Stimulated activated CD8-positive, alpha-beta memory T cell treated with anti-CD3 and anti-CD28 coated beads, Interleukin-15, amount 100 ng/mL, for 48 hours (primary cell): ENCODE data around the gene CHTF18.
"Not testable (repeated sequence)": the region's sequence is repeated elsewhere in the genome, so short reads cannot be mapped to it uniquely, and the experiment has no call there.

Experiments used
- DNase-seq, 2 donors: peaks; one replicate each; pipeline ENCODE4 v3.0.0-alpha.2; 2020; ENCODE audit warnings: low read depth in 2 of 2

The CHTF18 gene

GRCh38 chr16:807347-808084, 19.1 kb downstream of the CHTF18 start:
- DNase-seq, result peak; percentile 82 to 90

- no peak for DNase-seq
Observed at GRCh38 chr16:808085-808386, 19.6 kb downstream of the CHTF18 start.

DNA sequence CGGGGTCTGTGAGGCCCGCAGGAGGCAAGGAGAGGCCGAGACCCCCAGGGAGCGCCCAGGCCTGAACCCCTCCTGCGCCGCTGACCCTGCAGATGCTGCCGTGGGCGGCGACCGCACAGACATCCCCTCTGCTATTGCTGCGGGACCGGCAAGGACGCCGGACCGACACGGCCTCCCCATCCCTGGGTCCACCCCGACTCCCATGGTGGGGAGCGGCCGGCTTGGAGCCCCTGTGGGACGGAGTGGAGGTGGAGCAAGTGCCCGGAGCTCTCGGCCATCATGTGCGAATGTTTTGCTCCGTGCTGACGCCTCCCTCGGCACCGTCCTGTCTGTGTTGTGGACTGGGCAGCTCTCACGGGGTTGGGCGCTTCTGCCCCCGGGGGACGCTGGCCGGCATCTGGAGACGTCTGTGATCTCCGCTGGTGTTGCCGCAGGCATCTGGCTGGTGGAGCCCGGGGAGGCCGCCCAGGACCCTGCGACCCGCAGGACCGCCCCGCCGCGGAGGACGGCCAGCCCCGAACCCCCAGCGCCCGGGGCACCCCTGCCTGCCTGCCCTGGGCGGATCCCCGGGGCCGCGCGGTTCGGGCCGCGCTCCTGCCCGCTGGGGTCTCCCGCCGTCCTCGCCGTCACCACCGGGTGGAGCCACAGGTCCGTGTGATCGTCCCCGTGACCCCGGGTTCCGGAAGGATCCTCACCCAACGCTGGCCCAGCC, 24.9 kb downstream of the CHTF18 start:
- DNase-seq, result peak in 1 of 2 donors; percentile 32

- no peak for DNase-seq
Observed at GRCh38 chr16:813916-814412, 25.5 kb downstream of the CHTF18 start.

DNA sequence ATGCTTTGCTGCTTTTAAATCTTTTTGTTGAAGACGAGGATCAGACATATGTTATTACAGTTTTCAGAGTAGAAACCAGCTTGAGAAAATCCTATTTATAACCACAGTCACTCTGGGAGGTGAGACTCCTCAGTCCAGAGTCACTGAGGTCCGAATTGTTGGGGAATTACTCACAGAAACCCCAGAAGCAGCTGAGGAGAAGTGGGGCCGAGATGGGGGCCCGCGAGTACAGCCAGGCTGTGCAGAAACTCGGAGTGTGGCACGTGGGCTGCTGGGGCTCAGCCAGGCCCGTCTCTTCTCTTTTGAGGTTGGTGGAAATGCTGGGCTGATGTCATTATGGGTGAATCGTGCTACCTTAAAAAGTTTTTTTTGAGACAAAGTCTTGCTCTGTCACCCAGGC, 26.6 kb downstream of the CHTF18 start:
- no peak for DNase-seq

GRCh38 chr16:815861-816260, 27.4 kb downstream of the CHTF18 start:
- DNase-seq, result no peak

DNA sequence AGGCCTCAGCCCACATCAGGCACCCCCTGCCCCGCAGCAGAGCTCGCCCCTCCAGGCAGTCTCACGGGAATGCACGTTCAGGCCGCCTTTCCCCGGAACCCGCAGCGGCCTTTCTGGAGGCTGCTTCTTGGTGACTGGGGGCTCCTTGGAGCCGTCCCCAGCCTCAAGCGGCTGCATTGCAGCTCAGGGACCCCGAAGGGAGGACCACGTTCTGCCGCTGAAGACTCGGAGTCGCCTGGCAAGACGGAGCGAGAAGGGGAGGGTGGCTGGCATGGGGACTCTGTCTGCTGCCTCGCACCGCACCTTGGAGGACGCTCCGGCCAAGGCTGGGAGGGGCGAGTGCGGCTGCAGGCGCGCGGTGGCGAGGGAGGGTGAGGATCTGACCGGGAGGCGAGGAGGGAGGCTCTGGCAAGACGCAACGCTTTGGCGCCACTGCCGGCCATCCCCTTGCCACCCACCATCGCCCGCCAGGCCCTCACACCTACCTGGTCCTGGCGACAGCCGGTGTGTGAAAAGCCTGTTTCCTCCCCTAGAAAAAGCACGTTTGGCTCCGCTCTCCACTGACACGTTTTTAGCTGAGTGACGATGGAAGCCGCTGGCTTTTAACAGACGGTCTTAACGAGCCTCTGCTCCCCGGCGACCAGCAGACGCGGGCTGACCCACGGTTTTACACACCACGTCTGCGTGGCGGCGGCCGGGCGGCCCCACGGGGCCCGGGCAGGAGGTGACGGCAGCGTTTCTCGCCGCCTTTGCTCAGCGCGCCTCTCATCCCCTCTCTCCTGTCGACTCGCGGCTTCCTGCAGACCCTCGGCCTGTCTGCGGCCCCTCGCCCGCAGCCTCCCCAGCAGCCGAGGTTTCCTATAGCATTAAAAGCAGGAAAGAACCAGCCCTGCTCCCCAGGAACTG, 28.8 kb downstream of the CHTF18 start:
- DNase-seq, result no peak

- no peak for DNase-seq
Observed at GRCh38 chr16:818132-818531, 29.7 kb downstream of the CHTF18 start.

- DNase-seq, result no peak
Observed at GRCh38 chr16:818592-818991, 30.2 kb downstream of the CHTF18 start.

GRCh38 chr16:819336-820043, 31.1 kb downstream of the CHTF18 start:
- DNase-seq, result no peak

GRCh38 chr16:820044-820408, 31.6 kb downstream of the CHTF18 start:
- not testable (repeated sequence) for DNase-seq

DNA sequence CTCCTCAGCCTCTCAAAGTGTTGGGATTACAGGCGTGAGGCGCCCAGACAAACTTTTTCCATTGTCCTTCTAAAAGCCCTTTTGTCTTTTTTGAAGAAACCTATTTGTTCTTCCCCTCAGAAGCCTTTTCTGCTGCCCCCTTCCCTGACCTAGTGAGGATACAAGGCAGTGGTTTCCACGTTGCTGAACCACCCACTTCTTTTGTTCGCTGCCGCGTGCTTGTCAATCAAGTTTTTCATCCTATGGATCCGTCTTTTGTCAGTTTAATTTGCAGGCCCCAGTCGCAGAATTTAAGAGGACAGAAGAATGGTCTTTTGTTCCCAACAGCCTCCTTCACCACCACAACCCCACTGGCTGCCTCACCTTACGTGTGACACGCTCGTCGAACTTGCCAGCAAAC, 32.3 kb downstream of the CHTF18 start:
- no peak for DNase-seq

GRCh38 chr16:821751-822150, 33.3 kb downstream of the CHTF18 start:
- no peak for DNase-seq

- no peak for DNase-seq
Observed at GRCh38 chr16:822174-822908, 33.9 kb downstream of the CHTF18 start.

GRCh38 chr16:822909-823297, 34.5 kb downstream of the CHTF18 start:
- no peak for DNase-seq

- DNase-seq, result no peak
Observed at GRCh38 chr16:824194-824593, 35.8 kb downstream of the CHTF18 start.

DNA sequence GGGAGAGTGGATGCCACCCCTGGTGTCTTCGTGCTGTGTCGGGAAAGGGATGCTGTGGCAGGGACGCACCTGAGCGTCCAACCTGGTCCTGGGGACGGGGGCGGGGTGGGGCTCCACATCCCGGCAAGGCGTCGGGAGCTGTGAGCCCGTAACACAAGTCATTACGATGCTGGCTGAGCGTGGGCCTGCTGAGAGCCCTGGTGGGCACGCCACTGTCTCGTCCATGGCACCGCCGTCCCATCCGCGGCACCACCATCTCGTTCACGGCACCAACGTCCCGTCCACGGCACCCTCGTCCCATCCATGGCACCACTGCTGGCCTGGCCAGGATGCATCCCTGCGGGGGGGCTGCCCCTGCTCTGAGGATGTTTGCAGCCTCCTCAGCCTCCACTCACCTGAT, 36.2 kb downstream of the CHTF18 start:
- no peak for DNase-seq

GRCh38 chr16:825341-826061, 37.1 kb downstream of the CHTF18 start:
- DNase-seq, result no peak

DNA sequence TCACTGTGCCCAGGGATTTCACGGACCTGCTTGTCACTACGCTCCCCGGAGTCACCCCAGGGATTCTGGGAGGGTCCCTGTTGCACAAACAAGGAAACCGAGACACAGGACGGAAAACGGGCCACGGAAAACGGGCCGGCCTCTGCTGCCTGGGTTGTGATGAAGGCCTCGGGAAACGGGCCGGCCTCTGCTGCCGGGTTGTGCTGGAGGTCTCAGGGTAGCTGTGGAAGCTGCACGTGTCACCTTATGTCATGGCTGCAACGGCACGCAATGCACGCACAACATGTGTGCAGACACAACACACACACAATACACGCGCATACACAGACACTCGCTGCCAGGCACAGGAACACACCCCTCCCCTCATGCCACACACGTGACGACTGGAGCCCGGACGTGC, 39.1 kb downstream of the CHTF18 start:
- no peak for DNase-seq

DNA sequence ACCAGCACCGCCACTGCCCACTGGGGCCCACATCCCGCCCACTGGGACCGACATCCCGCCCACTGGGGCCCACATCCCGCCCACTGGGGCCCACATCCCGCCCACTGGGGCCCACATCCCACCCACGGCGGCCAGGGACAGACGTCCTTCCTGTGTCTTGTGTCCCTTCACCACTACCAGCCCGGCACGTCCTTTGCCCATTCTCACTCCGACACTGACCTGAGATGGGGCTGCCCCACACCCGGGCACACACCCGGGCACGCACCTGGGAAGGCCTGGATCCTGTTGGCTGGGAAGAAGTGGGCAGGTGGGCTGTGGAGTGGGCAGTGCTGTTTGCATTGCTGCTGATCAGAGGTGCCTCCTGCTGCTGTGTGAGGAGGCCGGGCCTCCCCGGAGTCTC, 40.5 kb downstream of the CHTF18 start:
- DNase-seq, result no peak
